H9 (cell line): Measurements from ENCODE around the gene COMMD1. TPM values are rescaled to one million over a fixed set of nuclear protein-coding genes. Genes with fewer than 3 reads are reported as not detected.

Source experiments
- DNase-seq: peaks from one replicate; pipeline ENCODE4 v3.0.0-alpha.2; 2017
- H2AFZ ChIP-seq: one replicate; pipeline ENCODE4 v1.6.1; 2013; ENCODE audit warnings: mild to moderate bottlenecking, low read length, control low read depth, moderate library complexity
- H2AK5ac ChIP-seq: 2 replicates; pipeline ENCODE4 v1.6.1; 2013; ENCODE audit warnings: low read length, control low read depth, mixed read lengths; ENCODE audit not compliant: insufficient read length
- H2BK120ac ChIP-seq: one replicate; pipeline ENCODE4 v1.6.1; 2013; ENCODE audit warnings: low read depth, mild to moderate bottlenecking, low read length, control low read depth, inconsistent platforms; ENCODE audit not compliant: poor library complexity, severe bottlenecking
- H2BK12ac ChIP-seq: 2 replicates; pipeline ENCODE4 v1.6.1; 2013; ENCODE audit warnings: low read length, control low read depth, mixed read lengths, low read depth; ENCODE audit not compliant: insufficient read length
- H2BK15ac ChIP-seq: 2 replicates; pipeline ENCODE4 v1.6.1; 2013; ENCODE audit warnings: low read depth, low read length, control low read depth
- H2BK20ac ChIP-seq: one replicate; pipeline ENCODE4 v1.6.1; 2013; ENCODE audit warnings: low read depth, mild to moderate bottlenecking, low read length, control low read depth, inconsistent platforms; ENCODE audit not compliant: poor library complexity, severe bottlenecking
- H2BK5ac ChIP-seq: 2 replicates; pipeline ENCODE4 v1.6.1; 2013; ENCODE audit warnings: low read length, control low read depth, mixed read lengths; ENCODE audit not compliant: insufficient read length
- H3K14ac ChIP-seq: 2 replicates; pipeline ENCODE4 v1.6.1; 2013; ENCODE audit warnings: low read length, control low read depth; ENCODE audit not compliant: insufficient read depth
- H3K18ac ChIP-seq: 2 replicates; pipeline ENCODE4 v1.6.1; 2013; ENCODE audit warnings: low read depth, mild to moderate bottlenecking, mixed read lengths, low read length, control low read depth; ENCODE audit not compliant: insufficient read length
- H3K23ac ChIP-seq: 2 replicates; pipeline ENCODE4 v1.6.1; 2013; ENCODE audit warnings: low read length, control low read depth, mixed read lengths, low read depth; ENCODE audit not compliant: insufficient read length
- H3K23me2 ChIP-seq: 2 replicates; pipeline ENCODE4 v1.6.1; 2013; ENCODE audit warnings: low read depth, mild to moderate bottlenecking, mixed read lengths, low read length, control low read depth; ENCODE audit not compliant: insufficient read length, poor library complexity, severe bottlenecking
- H3K27ac ChIP-seq: 2 replicates; pipeline ENCODE4 v1.5.1; 2013; ENCODE audit warnings: low read length, control low read depth, mixed read lengths, low read depth; ENCODE audit not compliant: insufficient read length
- H3K27me3 ChIP-seq: 2 replicates; pipeline ENCODE4 v1.6.1; 2013; ENCODE audit warnings: low read length, control low read depth, inconsistent platforms; ENCODE audit not compliant: insufficient read depth
- H3K4ac ChIP-seq: 2 replicates; pipeline ENCODE4 v1.6.1; 2013; ENCODE audit warnings: low read depth, mild to moderate bottlenecking, control low read depth, inconsistent platforms, low read length, moderate library complexity
- H3K4me1 ChIP-seq: 2 replicates; pipeline ENCODE4 v1.6.1; 2013; ENCODE audit warnings: low read length, control low read depth, inconsistent platforms; ENCODE audit not compliant: insufficient read depth
- H3K4me2 ChIP-seq: 2 replicates; pipeline ENCODE4 v1.6.1; 2013; ENCODE audit warnings: low read length, control low read depth, mixed read lengths; ENCODE audit not compliant: insufficient read length, insufficient read depth
- H3K56ac ChIP-seq: 2 replicates; pipeline ENCODE4 v1.6.1; 2013; ENCODE audit warnings: low read depth, mild to moderate bottlenecking, mixed read lengths, low read length, control low read depth; ENCODE audit not compliant: insufficient read length
- H3K79me1 ChIP-seq: 2 replicates; pipeline ENCODE4 v1.6.1; 2013; ENCODE audit warnings: low read depth, mild to moderate bottlenecking, moderate library complexity, low read length, control low read depth, inconsistent platforms; ENCODE audit not compliant: insufficient read depth, poor library complexity, severe bottlenecking
- H3K79me2 ChIP-seq: 2 replicates; pipeline ENCODE4 v1.6.1; 2013; ENCODE audit warnings: low read length, control low read depth, inconsistent platforms; ENCODE audit not compliant: insufficient read depth
- H3K9ac ChIP-seq: 2 replicates; pipeline ENCODE4 v1.6.1; 2013; ENCODE audit warnings: low read length, control low read depth, mixed read lengths; ENCODE audit not compliant: insufficient read length; ENCODE audit errors: extremely low read depth
- H3K9me3 ChIP-seq: one replicate; pipeline ENCODE4 v1.6.1; 2013; ENCODE audit warnings: low read depth, low read length, inconsistent platforms; ENCODE audit not compliant: control insufficient read depth
- H3T11ph ChIP-seq: one replicate; pipeline ENCODE4 v1.6.1; 2013; ENCODE audit warnings: mild to moderate bottlenecking, low read length, control low read depth, inconsistent platforms
- H4K20me1 ChIP-seq: one replicate; pipeline ENCODE4 v1.6.1; 2013; ENCODE audit not compliant: control insufficient read depth, insufficient read length, insufficient read depth
- H4K5ac ChIP-seq: 2 replicates; pipeline ENCODE4 v1.6.1; 2013; ENCODE audit warnings: low read depth, mild to moderate bottlenecking, mixed read lengths, low read length, control low read depth; ENCODE audit not compliant: insufficient read length
- H4K8ac ChIP-seq: replicated peaks from 2 replicates; pipeline ENCODE4 v1.6.1; 2013; ENCODE audit warnings: low read length, control low read depth, mixed read lengths, low read depth; ENCODE audit not compliant: insufficient read length
- H4K91ac ChIP-seq: 2 replicates; pipeline ENCODE4 v1.6.1; 2013; ENCODE audit warnings: low read depth, mild to moderate bottlenecking, moderate library complexity, mixed read lengths, low read length, control low read depth; ENCODE audit not compliant: insufficient read length
- H3K27ac Mint-ChIP-seq, 3 experiments: 2 replicates in 2 of 3; 3 replicates in 1 of 3; pipeline ENCODE4 v1.8.0; 2020 to 2021; ENCODE audit warnings: mixed read lengths in 3 of 3, mild to moderate bottlenecking in 1 of 3, moderate library complexity in 1 of 3
- H3K27me3 Mint-ChIP-seq: 2 replicates; pipeline ENCODE4 v1.8.0; 2021; ENCODE audit warnings: low read depth, mild to moderate bottlenecking, moderate library complexity, mixed read lengths
- H3K36me3 Mint-ChIP-seq, 3 experiments: 2 replicates in 2 of 3; 3 replicates in 1 of 3; pipeline ENCODE4 v1.8.0; 2020 to 2021; ENCODE audit warnings: low read depth in 3 of 3, mixed read lengths in 3 of 3; ENCODE audit not compliant: insufficient read depth in 1 of 3
- H3K4me1 Mint-ChIP-seq, 2 experiments: 2 replicates each; pipeline ENCODE4 v1.8.0; 2020; ENCODE audit warnings: mixed read lengths in 2 of 2
- H3K4me3 Mint-ChIP-seq, 2 experiments: 2 replicates in 1 of 2; 3 replicates in 1 of 2; pipeline ENCODE4 v1.8.0; 2020 to 2021; ENCODE audit warnings: mild to moderate bottlenecking in 2 of 2, mixed read lengths in 2 of 2, moderate library complexity in 1 of 2
- H3K9me3 Mint-ChIP-seq, 2 experiments: 2 replicates in 1 of 2; 3 replicates in 1 of 2; pipeline ENCODE4 v1.8.0; 2020; ENCODE audit warnings: mild to moderate bottlenecking in 2 of 2, mixed read lengths in 2 of 2, moderate library complexity in 1 of 2
- CTCF ChIP-seq: fragments of 200-600 bp; sonication (generic); conservative IDR thresholded peaks from 3 replicates; pipeline ENCODE4 v1.8.0; 2021; ENCODE audit warnings: antibody characterized with exemption, mild to moderate bottlenecking
- WGBS: extraction: QIAGEN DNeasy Blood & Tissue Kit; methylation state at CpG from one replicate; pipeline ENCODE4 v1.1.7; 2013; ENCODE audit warnings: missing lambda C conversion rate, low lambda C conversion rate, mixed read lengths; ENCODE audit not compliant: insufficient read length; ENCODE audit errors: extremely low coverage; 5-methylcytosine and 5-hydroxymethylcytosine counted together
- total RNA-seq: library from RNA; stranded (reverse); gene quantifications from 2 replicates; pipeline ENCODE4 v1.2.1, GENCODE V29; 2021

Gene COMMD1
- total RNA-seq, 1 experiment from 2014 or later = 31.5 TPM

DNA sequence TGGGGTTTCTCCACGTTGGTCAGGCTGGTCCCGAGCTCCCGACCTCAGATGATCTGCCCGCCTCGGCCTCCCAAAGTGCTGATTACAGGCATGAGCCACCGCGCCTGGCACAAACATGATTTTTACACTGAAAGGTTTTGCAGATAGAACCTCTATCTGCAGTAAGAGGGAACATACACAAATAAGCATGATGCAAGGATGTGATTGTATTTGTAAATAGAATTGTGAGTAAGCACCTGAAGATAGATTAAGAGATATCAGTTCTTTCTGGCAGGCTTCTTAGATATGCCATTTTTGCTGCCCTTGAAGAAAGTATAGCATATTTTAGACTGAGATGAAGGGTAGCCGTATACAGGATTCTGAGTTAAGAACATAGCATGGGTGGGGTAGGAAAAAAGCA, 3.6 kb downstream of the COMMD1 start:
- Mint-ChIP-seq H3K4me3 (no peak overlapping the region), H3K36me3 (0 out of 7 replicates have a peak, but pooled peaks cover 0 to 2% (median 0%) of the 10 kb centered on the region in 3 experiments), H3K4me1 (peaks cover 8 to 11% of the 10 kb centered on the region in 2 experiments; a peak in 3 of 4 replicates), H3K27me3 (no peaks in the 10 kb centered on the region), H3K9me3 (no peaks in the 10 kb centered on the region), H3K27ac (no peak overlapping the region)
- no peaks in the 10 kb centered on the region for H3K79me1 ChIP-seq
- no peak overlapping the region for H3K56ac ChIP-seq
- no peaks in the 10 kb centered on the region for H3K9me3 ChIP-seq
- H3K4ac ChIP-seq = no peak overlapping the region
- H4K5ac ChIP-seq = no peak overlapping the region
- no peak overlapping the region for H3K14ac ChIP-seq
- H3K27me3 ChIP-seq = no peaks in the 10 kb centered on the region
- no peak overlapping the region for H3K23ac ChIP-seq
- no peak overlapping the region for H3K4me2 ChIP-seq
- H3K27ac ChIP-seq = no peak overlapping the region
- H4K8ac ChIP-seq = no peak overlapping the region
- no peak for TF ChIP-seq CTCF
- peaks cover 6% of the 10 kb centered on the region for H3K23me2 ChIP-seq
- H2BK5ac ChIP-seq = no peak overlapping the region
- H3T11ph ChIP-seq = no peak overlapping the region
- H2BK12ac ChIP-seq = no peak overlapping the region
- H2BK15ac ChIP-seq = no peak overlapping the region
- H4K20me1 ChIP-seq = no peaks in the 10 kb centered on the region
- H2AFZ ChIP-seq = no peak overlapping the region
- WGBS = no CpG with 5 or more reads among the region's 8 CpGs
- no peaks in the 10 kb centered on the region for H3K4me1 ChIP-seq
- H2AK5ac ChIP-seq = no peak overlapping the region
- DNase-seq = no peak
- H2BK20ac ChIP-seq = no peak overlapping the region
- no peak overlapping the region for H2BK120ac ChIP-seq
- no peak overlapping the region for H3K9ac ChIP-seq
- no peak overlapping the region for H4K91ac ChIP-seq
- H3K18ac ChIP-seq = no peak overlapping the region
- no peaks in the 10 kb centered on the region for H3K79me2 ChIP-seq
